Activated naive CD8-positive, alpha-beta T cell treated with anti-CD3 and anti-CD28 coated beads, Interleukin-2, amount 50 U/mL, for 16 hours (primary cell): Measurements from ENCODE around the gene FRMD6.

Experiments
- DNase-seq: peaks from one replicate; pipeline ENCODE4 v3.0.0-alpha.2; 2020; ENCODE audit warnings: low read depth, low spot score

Gene FRMD6

DNA sequence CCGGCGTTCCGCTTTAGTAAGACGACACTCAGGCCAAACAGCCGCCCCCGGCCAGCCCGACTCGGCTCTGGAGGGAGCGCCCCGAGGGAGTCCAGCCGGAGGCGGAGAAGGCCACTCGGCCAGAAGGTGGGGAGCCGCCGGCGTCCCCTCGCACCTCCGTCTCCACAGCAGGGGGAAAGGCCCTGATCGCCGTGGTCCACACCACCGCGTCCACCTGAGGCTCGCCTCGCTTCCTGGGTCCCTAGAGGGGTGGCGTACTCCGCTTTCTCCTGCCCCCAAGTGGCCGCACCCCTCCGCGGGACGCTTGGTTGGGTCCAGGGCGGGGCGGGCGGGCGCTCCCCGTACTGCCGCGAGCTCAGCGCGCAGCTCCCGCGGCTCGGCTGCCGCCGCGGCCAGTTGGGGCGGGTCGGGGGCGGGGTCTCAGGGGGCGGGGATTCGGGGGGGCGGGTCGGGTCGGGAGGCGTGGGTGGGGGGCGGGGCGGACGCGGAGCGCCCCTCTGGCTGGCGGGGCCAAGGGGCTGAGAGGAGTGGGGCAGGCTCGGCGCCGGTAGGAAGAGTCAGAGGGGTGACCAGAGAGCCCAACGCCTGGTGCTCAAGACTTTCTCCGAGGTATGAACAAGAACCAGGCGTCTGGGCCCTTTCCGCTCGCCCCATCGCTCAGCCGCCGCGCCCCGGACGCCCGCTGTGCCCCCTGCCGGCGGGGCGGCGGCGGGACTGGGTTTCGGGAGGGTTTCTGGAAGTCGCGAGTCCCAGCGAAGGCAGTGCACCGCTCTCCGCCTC lies at the start of gene FRMD6:
Gene FRMD6, plus strand, starts transcription at position 523 of the 780 bp plus-strand sequence. CDS start 37,927 bp downstream, outside the sequence.
- peak; percentile 53 for DNase-seq

DNA sequence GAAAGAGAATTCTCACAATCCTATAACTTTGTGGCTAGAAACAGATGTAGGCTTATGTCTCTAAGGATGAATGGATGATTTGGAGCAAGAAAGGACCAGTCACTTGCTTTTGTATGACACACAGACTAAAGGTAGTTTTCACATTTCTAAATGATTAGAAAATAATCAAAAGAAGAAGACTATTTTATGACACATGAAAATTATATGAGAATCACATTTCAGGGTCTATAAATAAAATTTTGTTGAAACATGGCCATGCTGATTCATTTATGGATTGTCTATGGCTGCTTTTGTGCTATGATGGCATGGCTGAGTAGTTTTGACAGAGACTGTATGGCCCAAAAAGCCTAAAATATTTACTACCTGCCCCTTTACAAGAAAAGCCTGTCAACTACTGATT lies 49.4 kb upstream of the FRMD6 start:
- no peak for DNase-seq

DNA sequence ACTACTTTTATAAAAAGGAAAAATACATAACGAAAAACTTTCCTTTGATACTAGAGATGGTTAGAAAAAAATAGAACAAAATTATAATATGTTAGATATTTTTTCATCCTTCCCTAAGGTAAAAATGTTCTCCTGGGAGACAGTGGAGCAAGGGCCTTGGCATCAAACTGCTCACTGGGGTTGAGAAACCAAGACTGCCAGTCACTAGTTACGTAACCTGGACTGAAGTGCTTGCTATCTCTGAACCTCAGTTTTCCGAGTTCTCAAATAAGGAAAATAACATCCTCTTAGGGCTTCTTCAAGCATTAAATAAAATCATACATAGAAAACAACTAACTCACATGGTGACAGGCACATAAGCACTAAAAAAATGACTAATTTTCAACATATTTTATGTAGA lies 48.2 kb upstream of the FRMD6 start:
- no peak for DNase-seq

DNA sequence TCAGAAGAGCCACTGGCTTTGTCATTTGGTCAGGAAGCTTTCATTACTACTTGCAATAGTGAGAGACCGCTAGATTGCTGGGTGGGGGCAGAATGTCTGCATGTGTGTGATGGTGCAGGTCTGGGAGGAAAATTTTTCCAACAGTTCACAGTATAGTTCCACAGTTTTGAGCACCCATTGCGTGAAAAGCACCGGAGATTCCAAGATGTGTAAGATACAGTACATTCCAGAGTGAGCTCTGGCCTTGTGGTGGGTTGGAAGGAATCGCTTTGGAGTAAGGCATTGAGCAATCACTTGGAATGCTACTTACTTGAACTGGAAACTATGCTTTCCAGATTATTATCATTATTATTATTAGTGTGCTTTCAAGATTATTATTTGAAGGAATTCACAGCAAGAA lies 47.6 kb upstream of the FRMD6 start:
- no peak for DNase-seq

DNA sequence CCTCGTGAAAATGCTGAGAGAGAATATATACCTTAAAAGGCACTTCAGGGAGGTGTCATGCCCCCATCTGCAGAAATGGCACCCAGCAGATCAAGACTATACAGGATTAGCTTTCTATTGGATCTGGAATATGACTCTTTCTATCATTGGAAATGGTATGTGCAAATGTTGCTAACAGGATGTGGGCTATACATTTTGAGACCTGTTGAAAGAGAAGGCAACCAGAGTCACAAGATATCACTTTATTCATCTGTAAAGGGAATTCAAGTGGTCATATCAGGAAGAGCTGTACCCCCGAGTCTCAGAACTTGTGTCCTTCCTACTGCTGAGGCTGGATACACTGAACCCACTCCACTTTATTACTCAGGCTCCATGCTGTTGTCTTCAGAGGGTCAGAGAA lies 46.1 kb upstream of the FRMD6 start:
- no peak for DNase-seq

DNA sequence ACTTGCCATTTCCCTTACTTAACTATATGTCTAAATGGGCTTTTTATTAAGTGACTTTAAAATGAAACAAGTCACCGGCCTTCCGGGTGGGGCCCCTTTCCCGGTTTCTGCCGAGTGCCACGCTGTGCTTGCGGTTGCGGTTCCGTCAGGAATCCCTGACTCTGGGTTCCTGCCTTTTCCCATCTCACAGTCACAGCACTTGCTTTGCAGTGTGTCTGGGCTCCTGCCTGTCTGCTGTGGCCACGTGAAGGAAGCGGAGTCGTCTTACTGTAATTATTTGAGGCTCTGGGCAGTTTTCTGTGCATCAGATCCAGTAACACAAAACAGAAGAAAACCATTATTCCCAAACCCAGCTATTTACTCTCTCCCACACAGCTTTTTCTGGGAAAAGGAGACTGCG lies 44.0 kb upstream of the FRMD6 start:
- no peak for DNase-seq

DNA sequence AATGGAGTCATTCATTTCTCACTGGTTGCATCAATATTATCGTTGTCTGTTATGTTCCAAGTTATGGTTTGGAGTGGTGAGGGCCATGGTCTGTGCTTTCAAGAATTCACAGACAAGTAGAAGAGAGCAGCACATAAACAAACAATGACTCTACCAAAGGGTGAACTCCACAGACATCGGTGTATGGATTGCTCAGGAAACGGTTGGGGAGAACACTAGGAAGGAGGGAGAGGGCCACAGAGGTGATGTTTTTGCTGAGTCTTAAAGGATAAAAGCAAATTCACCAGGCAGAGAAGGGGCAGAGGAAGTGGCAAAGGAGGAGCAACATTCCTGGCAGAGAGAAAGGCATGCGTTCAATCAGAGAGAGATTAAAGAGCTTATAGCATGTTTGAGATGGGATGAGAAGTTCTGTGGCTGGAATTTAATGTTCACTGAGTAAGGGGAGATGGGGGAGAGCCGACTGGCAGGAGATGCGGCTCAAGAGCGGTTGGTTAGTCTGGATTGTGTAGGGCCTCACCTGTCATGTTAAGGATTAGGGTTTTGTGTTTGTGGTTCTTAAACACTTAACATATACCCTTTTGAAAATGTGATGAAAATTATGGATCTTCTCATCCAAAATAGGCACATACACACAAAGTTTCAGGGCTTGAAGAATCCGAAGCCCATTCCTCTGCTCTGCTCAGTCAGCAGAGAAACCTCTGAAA lies 42.3 kb upstream of the FRMD6 start:
- no peak for DNase-seq

DNA sequence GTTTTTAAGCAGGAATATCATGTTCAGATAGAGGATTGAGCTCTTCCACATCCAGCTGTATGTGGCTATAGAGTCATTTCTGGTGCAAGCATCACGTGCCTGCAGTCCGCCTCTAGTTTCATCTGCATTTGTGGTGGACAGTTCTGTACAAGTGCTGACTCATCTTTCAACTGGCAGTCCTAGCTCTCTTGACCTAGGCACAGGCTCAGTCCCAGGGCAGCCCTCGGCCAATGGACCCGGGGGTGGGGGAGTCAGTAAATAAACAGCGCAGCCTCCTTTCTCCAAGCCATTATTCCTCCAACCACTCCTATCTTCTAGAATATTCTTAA lies 41.8 kb upstream of the FRMD6 start:
- no peak for DNase-seq

DNA sequence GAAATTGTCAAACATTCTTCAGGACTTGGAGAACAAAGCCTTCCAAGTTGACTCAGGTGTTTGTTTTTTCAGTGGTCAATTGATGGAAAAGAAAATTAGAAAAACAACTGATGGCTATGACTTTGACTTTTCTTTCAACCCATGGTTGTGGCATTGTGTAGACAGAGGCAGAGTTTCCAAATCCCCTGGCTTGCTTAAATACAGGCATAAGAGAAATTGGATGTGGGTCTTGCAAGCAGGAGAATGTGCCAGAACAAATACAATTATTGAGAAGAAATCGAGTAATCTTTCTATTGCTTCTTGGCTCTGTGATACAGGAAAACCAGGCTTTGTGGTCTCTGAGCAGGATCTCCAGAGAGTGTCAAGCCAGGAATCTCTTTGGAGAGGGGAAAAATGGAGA lies 40.9 kb upstream of the FRMD6 start:
- no peak for DNase-seq

DNA sequence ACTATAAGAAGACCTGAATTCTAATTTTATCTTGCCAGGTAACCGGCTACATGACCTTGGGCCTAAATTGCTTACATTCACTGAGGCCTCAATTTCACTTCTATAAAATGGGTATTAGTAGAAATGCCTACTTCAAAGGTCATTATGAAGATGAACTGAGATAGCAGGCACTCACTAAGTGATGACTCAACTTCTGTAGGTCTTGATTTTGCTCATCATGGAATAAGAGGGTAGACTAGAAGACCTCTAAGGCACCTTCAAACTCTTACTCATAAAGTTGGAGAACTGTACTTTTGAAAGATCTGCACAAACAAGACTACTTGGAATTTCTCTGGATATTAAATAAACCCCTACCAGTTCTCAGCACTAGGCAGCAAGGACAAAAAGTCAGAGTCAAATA lies 39.3 kb upstream of the FRMD6 start:
- no peak for DNase-seq

DNA sequence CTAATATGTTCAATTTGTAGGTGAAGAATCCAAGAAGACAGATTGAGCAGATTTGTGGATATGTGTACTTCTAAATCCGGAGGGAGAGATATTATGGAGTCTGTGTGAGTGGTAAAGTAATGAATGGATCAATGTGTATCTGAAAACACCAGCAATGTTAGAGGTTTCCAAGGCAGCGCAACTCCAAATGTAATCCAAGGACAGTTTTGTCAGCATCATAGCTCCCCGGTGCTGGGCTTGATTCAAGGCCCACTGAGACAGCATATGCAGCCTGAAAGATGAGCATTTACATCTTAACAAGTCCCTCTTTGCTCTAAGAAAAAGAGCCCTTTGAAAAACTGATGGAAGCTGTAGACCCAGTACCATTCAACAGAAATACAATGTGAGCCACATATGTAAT lies 38.3 kb upstream of the FRMD6 start:
- DNase-seq = no peak

DNA sequence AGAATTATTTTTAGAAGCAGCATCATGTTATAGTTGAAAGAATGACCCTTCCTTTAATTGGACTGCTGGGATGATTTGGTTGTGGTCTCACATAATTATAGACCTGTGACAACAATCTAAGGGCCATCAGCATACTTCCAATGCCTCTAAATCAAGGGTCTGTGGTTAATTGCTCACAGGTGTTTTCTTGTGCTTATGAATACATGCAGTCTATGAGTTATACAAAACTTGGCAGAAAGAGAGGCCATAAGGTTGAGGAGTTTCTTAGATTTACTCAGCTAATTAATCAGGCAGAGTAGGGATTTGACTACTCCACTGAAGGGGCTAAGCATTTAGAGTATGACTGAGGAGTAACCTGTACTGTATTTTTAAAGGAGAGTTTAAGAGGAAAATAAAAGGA lies 37.0 kb upstream of the FRMD6 start:
- DNase-seq = no peak

DNA sequence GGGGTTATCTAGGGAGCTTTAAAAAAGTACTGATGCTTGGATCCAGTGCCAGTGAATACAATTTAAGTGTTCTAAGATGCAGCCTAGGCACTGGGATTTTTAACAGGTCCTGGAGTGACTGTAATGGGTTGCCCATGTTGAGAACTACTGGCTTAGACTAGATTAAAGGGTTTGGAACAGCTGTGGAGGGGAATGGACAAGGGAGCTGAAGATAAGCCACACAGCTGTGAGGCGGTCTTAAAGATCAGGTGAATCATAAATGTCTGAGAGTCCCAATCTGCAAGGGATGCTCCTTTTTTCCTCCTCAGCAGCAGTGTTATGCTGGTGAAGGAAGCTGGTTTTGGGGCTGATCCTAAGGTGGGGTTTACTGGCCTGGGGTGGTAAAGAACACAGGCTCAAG lies 35.5 kb upstream of the FRMD6 start:
- DNase-seq = no peak

DNA sequence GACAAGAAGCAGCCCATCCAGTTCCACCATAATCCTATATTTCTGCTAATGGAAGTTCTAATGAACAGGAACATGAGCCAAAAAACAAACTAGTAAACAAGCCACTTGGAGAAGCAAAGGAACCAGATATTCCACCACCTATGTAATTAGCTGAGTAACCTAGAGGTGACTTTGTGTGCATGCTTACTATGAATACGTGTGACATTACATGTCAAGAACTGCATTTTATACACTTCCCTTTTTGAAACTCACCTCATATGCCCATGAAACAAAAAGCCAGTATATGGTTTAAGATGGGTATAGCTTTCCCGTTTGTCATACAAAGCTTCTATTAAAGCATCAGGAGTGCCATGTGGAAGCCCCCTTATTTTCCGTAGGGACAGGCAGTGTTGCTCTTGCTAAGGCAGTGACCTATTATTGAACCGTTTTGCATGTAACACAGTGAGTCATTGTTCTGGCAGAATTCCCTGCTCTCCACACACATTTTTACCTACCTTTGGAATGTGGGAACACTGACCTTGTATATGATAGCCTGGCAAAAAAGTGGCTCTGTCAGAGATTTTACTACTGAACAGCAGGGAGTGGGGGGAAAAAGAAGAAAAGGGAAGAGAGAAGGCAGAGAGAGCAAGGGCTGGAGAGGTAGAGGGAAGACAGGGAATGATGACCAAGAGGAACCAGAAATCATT lies 34.8 kb upstream of the FRMD6 start:
- DNase-seq = no peak

DNA sequence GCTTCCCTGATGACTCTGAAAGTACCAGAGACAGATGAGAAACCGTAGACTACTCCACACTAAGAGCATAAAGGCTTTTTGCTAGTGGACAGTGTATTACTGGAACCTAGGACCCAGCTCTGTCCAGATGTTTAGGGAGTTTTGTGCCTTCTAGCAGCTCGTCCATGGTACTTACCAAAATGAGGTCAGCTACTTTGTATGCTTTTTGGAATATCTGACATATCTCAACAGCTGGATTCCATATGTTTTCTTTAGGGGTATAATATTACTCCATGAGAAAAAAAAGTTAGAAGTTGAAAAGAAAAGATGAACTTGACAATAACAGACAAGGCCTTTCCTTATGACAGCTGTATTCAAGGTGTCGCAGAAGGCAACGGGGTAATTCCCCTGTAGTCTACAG lies 32.1 kb upstream of the FRMD6 start:
- DNase-seq = no peak

DNA sequence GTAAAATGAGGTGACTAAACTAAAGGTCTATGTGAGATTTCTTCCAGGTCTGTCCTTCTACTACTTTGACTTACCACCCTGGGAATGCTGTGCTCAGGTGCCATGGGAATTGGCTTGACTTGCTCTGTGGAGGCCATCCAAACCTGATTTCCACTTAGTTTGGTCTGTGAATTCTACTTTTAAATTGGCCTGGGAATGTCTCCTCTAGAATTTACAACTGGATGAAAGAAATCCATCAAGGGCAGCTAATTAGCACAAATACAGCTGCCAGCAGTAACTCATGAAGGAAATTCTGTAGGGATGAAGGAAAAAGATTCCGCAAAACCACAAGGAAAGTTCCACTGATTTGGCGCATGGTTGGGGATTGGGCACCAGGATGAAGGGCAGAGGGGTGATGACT lies 31.7 kb upstream of the FRMD6 start:
- no peak for DNase-seq

DNA sequence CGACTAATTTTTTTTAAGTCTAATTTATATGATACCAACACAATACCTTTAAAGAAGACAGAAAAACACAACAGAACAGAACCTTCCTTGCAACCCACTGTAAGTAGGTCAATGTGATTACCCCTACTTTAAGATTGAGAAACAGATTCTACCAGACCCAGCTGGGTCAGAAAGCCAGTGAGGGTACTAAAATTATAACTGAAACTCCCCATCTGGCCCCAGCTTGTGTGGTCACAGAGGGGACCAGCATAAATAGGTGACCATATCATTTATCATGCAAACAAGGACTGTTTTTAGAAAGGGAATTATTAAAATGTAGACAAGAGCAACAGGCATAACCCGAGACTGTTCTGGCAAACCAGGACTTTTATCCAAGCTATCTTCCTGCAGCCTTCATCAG lies 30.1 kb upstream of the FRMD6 start:
- DNase-seq = no peak

DNA sequence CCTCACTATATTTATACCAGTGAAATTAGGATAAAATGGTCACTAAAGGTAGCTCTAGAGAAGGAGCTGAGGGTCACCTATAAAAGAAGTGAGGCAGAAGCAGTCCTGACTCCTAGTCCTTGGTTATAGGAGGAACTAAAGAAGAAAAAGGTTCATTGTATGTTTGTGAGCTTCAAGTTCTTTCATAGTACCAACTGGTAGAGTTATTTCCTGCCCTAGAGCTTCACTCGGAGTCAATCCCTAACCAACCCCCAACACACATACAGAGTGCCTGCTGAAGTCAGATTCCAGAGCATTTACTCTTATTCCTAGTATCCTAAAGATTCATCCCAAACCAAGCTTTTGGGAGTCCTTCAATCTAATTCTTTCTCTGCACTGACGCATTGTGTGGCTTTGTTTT lies 29.3 kb upstream of the FRMD6 start:
- DNase-seq = no peak

DNA sequence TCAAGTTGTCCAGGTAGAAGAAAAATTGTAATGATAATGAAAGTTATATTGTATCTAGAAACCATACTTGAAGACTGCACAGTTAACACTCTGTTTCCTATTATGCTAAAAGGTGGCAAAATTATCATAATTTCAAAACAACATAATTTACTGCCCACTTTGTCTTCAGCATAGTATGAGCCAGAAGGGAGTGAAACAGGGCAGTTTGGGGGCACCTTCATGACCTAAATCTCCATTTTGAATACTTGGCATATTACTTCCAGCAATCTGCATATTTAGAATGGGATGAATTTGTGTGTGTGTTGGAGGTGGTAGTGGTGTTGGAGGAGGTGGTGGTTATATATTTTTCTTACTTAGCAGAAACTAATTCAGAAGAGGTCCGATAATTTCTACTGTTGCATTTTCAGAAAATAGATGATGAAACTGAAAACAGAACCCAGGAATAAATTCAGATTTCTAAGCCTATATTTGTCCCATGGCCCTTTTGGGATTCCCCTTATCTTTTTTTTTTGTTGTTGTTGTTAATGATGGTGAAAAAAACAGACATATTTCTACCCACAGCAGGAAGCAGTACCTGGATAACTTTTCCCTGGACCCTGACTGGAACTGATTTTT lies 26.6 kb upstream of the FRMD6 start:
- DNase-seq = no peak

DNA sequence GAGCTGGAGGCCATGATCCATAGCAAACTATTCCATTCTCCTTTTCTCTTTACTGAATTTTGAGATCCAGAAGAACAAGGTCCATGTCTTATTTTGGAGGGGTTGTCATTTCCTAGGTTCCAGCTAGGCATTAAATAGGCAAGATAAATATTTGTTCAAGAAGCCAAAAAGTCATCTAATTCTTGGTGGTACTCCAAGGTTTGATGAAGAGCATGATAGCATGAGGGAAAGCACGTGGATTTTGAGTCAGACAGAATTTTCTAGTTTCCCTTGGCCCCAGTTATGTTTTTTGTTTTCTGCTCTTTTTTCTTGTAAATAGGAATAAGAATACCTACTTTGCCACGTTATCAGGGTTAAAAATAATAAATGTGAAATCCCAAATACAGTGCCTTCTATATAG lies 25.5 kb upstream of the FRMD6 start:
- DNase-seq = no peak

DNA sequence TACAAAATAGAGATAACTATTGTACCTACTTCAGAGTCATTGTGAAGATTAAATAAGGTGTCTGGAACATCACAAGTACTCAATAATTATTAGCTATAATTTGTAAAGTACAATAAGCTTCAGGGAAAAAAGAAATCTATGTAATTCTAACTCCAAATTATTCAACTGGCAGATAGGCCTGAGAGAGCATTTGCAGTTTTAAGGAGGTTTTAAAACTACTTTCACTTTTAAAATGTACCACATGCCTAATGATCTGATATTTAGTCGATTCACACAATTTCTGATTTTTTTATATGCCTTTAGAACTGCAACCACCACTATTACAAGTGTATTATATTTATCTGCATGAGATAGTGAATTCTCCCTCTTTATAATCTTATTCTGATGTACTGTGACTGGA lies 24.9 kb upstream of the FRMD6 start:
- no peak for DNase-seq

DNA sequence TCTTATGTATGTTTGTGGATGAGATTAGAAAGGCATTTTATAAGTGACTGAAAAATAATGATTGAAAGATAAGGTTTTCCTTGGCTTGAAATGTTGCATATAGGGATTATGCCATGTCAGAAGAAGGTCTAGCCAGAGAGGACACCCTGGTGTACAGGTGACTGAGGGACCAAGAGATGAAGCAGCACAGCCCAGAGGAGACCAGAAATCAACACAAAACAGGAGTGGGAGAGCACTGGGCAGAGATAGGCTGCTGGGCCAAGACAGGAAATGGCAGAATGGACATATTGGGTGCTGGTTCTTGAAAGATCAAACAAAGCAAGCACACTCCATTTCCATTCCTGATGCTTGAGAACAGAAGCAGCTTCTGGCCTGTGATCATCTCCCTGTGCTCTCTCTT lies 24.4 kb upstream of the FRMD6 start:
- DNase-seq = no peak

DNA sequence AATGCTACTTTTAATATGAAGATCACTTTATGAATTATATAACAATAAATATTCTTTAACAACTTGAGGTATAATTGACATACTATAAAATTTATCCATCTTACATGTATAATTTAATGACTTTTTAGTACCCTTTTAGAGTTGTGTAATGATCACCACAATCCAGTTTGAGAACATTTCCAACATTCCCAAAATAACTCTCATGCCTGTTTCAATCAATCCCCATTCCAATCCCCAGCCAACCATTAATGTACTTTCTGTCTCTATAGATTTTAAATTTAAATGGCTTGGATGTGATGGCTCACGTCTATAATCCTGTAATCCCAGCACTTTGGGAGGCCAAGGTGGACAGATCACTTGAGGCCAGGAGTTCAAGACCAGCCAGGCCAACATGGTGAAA lies 23.5 kb upstream of the FRMD6 start:
- DNase-seq = no peak
